ENCODE results near the gene HOATZ.

DNA sequence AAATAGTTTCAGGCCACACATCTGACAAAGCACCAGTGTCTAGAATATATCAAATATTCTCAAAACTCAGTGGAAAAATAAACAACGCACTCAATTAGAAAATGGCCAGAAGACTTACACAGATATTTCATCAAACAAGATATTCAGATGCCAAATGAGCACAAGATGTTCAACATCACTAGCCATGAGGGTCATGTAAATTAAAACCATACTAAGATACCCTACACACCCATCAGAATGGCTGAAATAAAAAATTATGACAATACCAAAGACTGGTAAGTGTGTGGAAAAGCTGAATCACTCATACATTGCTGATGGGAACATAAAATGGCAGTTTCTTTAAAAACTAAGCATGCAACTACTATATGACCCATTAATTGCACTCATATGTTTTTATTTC is 24.1 kb upstream of the HOATZ start:
- no peak for TF ChIP-seq CTCF (conservative IDR thresholded peaks at IDR 0.05)
- no peak for TF ChIP-seq ZFX (IDR thresholded peaks at IDR 0.05)
